MV-4-11 (cell line): ENCODE data around the gene PHACTR3.
A peak's percentile ranks its signal among the peaks of the same experiment; 100 is the strongest.

Experiments
- DNase-seq: peaks from one replicate; lab custom pipeline; 2025; lab: John Stamatoyannopoulos, UW

The PHACTR3 gene

DNA sequence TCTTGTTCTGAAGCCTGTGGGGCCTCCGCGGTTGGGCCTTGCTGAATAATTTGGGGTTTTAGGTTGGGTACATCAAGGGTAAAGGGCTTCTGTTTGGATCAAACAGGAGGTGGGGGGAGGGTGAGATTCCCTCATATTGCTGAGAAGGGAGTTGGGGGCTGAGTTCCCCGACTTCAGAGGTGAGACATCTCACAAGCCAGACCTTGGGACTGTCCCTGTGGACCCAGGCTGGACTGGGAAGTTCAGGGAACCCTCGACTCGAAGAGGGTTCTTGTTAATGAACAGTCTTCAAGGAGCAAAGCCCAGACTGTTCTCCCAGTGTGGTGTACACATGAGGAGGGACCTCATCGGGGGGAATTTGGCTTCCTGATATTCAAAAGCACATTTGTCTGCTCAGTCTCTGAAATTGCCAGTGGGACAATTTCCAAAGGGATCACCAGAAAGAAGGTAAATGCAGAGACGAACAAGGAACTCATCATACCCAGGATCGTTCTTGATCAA lies 210.6 kb downstream of the PHACTR3 start:
- no peak for DNase-seq

DNA sequence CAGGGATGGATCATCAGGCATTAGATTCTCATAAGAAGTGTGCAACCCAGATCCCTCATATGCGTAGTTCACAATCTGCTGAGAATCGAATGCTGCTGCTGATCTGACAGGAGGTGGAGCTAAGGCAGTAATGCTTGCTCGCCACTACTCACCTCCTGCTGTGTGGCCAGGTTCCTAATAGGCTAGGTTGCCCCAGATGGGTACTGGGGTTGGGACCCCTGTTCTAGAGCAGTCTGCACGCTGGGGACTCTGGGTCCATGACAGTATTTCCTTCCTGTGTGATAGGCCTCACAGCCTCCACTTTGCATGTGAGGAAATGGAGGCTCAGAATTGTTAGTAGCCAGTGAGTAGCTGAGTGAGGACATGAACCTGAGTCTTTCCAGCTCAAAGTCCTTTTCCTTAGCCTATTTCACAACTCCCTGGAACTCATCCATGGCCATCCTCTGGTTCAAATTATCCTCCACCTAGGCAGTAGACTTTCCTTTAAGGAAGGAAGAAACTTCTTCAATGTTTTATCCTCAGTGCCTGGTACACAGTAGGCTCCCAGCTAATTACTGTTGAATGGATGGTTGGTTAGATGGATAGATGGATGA lies 211.9 kb downstream of the PHACTR3 start:
- DNase-seq: no peak

DNA sequence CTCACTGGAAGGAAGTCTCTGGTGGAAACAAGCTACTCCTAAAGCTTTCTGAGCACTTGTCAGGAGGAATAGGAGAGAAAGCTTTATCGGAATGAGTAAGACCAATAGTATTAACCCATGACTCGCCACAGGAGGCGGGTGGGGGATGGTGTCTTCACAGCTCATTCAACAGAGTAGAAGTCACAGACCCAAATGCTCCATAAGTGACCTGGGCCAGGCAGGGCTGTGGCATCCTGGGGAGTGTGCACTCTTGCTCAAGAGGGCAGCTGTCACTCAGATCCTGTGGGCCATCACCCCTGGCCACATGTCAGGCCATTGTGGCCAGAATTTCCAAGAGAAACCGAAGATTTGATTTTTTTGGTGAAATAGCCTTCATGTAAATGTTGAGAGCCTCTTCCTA lies 213.1 kb downstream of the PHACTR3 start:
- peak; percentile 15 for DNase-seq

DNA sequence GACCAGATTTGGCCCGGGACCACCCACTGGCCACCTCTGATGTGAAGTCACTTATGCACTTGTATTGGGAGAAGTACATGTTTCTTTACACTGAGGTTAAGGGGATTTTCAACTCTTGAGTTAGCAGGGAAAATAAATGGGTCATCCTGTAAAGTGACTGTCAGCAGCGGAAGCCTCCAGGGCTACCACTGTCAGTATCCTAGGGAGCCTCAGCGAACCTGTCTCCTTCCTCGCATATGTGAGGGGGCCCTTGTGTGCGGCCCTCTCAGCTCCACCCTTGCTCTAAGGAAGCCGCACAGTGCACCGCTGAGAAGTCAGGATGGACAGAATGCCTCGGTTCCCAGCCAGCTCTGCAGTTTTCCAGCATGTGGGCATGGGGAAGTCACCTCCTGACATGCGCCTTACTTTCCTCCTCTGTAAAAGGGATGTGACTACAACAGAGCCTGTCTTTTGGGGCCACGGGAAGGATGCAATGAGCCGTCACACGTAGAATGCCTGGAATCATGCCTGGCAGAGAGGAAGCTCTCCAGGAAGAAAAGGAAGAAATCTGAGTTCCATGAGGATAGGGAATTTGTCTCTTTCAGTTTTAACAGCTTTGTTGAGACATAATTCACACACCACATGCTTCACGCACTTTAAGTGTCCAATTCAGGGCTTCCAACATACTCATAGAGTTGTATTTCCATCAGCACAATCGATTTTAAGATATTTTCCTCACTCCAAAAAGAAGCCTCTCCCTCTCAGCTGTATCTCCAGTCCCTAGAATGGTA lies 213.7 kb downstream of the PHACTR3 start:
- no peak for DNase-seq

DNA sequence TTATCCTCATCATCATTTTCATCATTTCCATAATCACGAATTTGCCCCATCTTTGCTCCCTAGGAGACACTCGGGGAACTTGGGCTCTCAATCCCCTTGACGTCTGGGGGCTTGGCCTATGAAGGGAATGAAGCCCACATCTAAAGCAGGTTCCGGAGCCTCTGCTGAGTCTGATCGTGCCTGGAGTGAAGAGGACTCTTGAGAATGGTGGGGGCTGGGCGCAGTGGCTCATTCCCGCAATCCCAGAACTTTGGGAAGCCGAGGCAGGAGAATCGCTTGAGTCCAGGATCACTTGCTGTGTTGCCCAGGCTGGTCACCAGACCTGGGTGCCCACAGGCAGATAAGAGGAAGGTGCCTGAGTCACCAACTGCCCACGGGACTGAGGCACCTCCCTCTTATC lies 214.6 kb downstream of the PHACTR3 start:
- no peak for DNase-seq

DNA sequence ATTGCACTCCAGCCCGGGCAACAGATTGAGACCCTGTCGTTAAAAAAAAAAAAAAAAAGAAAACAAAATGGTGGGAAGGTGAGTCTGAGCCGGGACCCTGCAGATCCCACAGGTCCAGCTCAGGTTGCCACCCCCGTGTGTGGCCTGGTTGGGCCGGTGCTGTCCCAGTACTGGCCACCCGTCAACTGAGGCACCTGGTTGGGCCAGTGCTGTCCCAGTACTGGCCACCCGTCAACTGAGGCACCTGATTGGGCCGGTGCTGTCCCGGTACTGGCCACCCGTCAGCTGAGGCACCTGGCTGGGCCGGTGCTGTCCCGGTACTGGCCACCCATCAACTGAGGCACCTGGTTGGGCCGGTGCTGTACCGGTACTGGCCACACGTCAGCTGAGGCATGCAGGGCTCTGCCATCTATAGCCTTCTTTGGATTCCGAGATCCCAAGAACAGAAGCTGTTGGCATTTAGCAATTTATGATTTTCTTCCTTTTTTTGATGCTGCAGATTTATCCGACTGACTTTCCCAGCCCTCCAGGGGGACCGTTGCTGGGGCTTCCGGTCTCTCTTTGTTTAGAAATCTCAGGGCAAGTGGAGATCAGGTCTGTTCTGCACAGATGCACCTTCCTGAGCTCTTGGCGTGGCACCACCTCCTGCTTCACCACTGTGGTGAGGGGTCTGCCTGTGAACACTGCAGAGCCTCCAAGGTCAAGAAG lies 215.3 kb downstream of the PHACTR3 start:
- DNase-seq: no peak

DNA sequence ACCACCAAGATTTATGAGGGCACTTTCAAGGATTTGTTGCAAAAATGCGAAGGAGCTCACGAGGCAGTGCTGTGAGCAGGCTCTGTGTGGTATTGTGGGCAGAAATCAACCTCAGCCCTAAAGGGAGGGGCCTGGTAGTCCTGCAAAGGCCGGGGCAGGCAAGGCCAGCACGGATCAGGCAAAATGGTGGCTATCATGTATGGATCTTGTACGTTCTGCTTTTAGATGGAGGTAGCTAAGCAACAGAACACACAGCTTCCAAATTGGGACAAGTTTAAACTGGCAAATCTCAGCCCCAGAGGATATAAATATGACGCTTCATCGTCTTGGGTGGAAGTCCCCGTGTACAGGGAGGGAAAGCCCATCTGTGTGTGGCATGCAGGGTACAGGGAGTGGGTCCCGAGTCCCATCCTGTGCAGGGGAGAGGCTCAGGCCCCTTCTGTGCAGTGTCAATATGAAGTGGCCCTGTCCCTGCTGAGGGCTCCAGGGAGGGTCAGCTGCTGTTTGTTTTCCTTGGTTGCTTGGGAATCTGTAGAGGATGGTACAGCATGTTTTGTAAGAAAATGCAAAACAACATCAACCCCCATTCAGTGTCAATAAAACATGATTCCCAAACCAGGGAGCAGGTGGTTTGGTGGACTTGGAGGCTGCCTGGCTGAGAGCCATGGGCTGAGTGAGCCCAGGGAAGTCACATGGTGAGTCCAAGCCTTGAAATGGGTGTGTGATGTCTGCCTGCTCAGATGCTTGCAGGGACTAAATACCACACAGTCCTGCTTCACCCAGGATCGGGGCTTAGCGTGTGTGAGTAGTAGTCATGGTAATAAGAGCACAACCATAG lies 216.1 kb downstream of the PHACTR3 start:
- DNase-seq: no peak

DNA sequence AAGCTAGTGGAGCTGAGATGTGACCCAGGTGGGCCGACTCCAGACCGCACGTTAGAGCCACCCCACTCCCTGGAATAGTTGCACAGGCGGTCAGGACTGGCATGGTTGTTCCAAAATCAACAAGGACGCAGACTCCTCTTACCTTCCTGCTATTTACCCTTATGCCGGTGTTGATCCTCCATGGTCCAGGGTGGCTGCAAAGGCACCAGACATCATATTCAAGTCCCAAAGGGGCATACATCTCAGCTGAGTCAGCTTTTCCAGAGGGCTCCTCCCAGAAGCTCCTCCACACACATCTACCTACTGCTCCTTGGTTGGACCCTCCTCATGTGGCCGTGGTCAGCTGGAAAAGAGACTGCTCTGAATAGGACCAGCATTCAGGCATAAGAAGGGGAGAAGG lies 216.9 kb downstream of the PHACTR3 start:
- no peak for DNase-seq

DNA sequence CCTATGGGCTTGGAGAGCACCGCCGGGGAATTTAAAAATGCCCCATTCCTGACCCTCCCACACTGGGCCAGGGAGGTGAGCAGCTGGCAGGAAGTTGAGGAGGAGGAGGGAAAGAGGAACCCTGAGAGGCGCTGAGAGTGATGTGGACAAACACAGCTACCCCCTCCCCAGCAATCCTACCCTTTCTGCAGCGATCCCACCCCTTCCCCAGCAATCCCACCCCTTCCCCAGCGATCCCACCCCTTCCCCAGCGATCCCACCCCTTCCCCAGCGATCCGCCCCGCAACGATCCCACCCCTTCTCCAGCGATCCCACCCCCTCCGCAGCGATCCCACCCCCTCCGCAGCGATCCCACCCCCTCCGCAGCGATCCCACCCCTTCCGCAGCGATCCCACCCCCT lies 217.4 kb downstream of the PHACTR3 start:
- no peak for DNase-seq

DNA sequence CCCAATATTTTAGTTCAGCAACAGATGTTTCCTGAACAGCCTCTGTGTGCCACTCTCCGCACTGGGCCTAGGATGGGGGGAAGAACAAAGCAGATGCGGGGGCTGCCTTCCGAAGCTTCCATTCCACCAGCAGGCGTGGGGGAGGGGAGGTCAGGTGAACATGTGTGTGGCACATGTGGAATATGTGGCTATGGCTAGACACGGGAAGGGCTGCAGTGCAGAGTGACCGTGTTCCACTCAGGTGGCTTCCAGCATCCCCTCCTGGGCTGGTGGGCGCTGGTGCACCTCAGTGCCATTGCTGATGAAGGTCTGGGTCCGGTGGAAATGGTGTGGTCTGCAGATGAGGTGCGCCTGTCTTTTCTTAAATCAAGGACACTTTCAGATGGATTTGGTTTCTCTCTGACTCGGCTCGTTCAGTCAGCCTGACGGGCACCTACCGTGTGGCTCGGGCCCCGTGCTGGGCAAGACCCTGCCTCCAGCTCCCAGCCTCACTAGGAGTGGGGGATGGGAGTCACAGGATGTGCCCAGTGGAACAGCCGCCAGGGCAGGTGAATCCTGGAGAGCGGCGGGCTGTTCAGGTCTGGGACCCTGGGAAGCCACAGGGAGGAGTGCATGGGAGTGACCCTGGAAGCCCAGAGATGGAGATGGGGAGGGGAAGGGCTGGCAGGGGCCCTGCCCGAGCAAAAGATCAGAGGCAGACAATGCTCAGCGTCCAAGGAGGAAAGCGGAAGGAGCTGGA lies 218.1 kb downstream of the PHACTR3 start:
- no peak for DNase-seq

DNA sequence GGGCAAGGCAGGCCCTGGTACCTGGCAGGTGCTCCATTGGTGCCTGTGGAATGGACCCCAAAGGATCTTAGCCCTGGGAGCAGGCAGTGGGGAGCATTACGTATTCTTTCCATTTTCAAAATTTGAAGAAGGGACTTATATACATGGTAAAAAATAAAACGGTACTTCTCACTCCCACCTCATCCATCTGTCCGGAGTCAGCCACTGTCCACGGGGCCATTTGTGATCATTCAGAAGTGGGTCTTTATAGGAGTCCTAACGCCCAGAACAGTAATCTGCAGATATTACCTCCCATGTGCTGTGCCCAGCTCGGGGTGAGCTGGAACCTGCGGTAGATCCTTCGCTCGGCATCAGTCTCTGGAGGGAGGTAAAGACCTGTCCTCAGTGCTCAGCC lies 218.7 kb downstream of the PHACTR3 start:
- no peak for DNase-seq

DNA sequence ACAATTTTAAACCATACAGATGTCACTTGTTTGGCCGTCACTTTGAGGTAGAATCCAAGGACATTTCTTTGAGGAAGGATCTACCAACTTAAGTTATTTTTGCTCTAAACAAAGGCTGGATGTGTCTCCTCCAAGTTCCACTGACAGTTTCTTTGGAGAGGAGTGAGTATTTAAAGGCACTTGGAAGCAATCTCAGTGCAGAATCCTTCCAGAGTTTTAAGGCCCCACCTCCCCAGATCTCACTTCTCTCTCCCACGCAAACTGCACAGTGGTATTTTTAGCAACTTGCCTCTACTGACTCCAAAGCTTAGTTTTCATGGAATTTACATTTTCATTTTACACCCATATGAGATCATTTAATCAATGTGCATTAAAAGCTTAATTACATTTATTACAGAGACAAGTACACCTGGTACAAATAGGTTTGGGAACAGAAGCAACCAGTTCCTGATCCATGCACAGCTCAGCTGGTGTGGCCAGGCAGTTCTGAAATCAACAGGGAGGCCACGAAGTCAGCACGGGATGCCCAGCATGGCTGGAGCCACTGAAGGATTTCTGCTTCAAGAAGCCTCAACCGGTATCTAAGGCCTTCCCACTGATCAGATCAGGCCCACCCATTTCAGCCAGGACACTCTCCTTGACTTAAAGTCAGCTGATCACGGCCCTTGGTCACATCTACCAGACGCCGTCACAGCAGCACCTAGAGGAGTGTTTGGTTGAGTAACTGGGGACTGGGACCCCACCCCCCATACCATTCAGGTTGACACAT lies 219.3 kb downstream of the PHACTR3 start:
- no peak for DNase-seq

DNA sequence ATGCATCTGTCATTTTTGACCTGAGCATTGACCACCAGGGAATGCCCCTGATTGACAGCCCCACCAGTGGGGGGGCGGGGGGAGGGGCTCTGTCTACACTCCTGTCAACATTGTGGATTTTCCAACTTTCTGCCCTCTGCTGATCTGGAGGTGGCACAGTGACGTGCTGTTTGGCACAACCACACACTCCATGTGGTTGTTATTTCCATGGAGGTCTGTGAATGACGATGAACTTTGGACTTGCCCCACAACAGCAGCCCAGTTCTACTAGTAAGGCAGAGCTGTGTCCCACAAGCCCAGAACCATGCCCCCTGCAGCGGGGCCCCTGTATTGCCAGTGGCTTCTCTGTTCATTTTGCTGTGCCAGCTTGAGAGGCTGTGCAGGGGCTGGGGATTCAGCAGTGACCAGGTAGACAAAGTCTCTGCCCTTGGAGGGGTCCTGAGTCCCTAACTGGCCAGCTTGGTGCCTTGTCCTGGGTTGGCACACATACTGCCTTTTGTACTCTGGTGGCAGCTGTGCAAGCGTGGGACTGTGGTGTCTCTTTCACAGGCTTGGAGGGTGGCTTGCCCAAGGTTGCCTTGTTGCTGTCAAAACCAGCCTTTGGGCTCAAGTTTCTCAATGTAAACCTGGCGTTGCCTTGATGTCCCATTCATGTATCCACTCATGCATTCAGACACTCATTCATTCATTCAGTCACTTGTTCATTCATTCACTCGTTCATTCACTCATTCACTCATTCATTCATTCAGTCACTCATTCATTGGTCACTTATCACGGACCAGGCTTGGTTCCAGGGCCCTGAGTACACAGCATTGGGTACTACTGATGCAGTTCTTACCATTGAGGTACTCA lies 220.6 kb downstream of the PHACTR3 start:
- DNase-seq: no peak

DNA sequence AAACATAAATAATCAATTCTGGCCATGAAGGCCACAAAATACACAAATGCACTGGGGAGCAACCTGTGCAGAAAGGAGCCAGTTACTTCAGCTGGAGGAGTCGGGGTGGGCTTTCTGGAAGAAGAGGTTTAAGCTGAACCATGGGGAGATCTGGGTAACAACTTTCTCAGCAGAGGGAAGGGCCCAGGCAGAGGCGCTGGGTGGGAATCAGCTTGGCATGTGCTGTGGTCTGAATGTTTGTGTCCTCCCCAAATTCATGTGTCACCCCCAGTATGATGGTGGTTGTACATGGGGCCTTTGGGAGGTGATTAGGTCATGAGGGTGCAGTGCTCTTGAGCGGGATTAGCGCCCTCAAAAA lies 221.2 kb downstream of the PHACTR3 start:
- no peak for DNase-seq

DNA sequence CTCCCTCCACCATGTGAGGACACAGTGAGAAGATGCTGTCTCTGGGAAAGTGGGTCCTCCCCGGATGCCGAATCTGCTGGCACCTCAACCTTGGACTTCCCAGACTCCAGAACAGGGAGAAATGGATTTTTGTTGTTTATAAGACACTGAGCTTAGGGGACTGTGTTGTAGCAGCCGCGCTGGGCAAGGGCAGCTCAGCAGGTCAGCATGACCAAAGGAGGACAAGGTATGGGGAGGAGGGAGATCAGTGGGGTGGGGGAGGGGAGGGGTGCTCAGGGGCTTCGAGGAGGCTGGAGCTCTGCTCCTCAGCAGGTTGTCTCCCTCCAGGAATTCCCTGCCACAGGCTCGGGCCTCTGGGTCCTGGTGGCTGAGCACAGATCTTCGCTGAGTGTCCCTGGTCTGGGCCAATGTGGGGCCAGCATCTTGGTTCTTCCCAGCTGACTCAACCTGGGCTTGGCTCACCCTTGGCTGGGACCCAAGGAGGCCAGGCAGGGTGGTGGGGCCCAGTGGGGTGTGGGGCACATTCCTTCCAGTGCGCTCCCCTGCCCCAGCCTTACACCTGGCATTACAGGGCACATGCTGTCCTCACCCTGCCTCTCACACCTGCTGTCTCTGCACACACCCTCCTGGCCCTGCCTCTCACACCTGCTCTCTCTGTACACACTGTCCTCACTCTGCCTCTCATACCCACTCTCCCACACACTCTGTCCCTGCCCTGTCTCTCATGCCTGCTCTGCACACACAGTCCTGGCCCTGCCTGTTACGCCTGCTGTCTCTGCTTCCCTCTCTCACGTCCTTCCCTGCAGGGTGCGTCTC lies 221.8 kb downstream of the PHACTR3 start:
- DNase-seq: no peak

DNA sequence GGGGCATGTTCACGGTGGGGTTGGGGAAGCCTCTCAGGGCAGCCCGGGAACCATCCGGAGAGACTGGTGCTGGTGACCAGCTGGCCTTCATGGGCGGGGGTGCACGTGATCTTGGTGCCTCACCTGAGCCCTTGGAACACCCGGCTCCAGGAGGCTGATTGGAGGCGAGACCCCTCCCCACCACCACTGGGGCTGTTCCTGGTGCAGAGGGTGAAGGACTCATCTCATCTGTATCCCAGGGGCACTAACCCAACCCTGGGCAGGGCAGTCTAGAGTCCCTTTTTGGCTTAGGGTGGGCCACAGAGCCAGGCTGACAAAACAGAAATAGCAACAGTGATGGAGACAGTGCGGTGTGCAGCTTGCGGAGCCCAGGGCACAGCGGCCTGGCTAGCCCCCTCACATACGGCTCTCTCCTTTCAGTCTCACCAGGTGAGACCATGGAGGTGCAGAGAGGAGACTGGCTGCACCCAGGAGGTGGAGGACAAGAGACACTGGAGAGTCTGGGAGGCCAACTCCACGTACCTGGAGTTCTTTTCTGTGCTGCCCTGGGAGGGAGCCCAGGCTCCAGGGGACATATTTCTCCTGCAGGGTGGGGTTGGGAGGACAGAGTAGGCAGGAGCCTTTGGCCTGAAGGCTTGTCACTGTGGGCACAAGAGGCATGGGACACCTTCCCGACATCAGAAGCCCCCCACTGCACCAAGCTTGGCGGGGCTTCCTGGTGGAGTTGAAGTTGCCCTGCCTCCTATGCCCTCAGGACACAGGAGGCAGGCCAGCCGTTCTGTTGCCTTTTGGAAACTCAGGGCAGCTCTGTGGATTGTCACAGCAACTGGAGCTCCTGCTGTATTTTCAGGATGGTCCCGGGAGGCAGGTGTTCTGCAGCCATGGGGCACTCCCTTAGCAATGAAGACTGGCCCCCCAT lies 223.1 kb downstream of the PHACTR3 start:
- DNase-seq: no peak

DNA sequence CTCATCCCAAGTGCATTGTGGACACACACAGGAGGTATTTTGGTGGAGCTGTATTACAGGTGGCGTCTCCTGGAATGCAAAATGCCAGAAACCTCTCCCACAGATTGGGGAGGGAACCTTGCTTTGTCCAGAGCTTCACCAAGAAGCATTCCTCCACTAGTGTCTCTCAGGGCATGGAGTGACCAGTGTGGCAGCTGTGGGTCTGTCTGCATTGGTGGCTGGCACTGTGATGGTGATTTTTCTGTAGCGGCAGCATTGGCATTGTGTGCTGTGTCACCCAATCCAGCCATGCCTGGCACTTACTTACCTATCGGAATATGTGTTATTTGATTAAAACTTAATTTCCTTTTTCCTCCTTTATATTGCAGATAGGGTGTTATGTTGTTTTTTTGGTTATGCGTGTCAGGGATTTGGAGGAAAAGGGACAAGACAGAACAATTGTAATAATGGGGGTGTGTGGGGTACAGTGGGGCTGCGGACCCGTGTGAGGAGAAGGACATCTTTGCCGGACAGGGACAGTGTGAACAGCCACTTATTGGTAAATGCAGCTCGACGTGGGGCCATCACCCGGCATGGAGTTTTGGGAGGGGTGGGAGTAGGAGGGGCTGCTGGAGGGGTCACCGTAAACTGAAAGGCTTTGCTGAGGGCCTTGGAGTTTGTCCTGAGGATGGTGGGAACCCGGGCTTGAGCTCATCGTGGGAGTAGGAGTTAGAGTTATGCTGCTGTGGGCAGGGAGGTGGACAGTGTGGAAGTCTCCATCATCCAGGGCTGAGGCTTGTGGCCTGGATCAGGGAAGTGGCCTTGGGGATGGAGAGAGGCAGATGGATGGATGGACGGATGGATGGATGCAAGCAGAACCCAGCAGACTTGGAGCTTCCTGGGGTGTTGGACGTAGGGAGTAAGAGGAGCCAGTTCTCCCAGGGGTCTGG lies 224.0 kb downstream of the PHACTR3 start:
- no peak for DNase-seq
